ENCODE results near the gene TNFRSF8. TPM values are rescaled to one million over a fixed set of nuclear protein-coding genes. Genes with fewer than 3 reads are reported as not detected.
"Not testable (repeated sequence)": the region's sequence is repeated elsewhere in the genome, so short reads cannot be mapped to it uniquely, and the experiment has no call there.

TNFRSF8 gene
- polyA plus RNA-seq, 1 donor: 0.34 TPM

- no peak for DNase-seq
Measured at GRCh38 chr1:12087797-12088314, 24.8 kb downstream of the TNFRSF8 start.

GRCh38 chr1:12088607-12089006 lies 25.5 kb downstream of the TNFRSF8 start:
- no peak for DNase-seq

GRCh38 chr1:12090326-12090725 lies 27.2 kb downstream of the TNFRSF8 start:
- DNase-seq: no peak

GRCh38 chr1:12091191-12091590 lies 28.1 kb downstream of the TNFRSF8 start:
- no peak for DNase-seq

GRCh38 chr1:12094180-12094579 lies 31.1 kb downstream of the TNFRSF8 start:
- DNase-seq: no peak

GRCh38 chr1:12095452-12096263 lies 32.6 kb downstream of the TNFRSF8 start:
- DNase-seq: no peak

- DNase-seq: no peak
Measured at GRCh38 chr1:12096615-12097014, 33.5 kb downstream of the TNFRSF8 start.

GRCh38 chr1:12097321-12097720 lies 34.2 kb downstream of the TNFRSF8 start:
- DNase-seq: no peak

- no peak for DNase-seq
Measured at GRCh38 chr1:12098786-12099185, 35.7 kb downstream of the TNFRSF8 start.

GRCh38 chr1:12099610-12100009 lies 36.5 kb downstream of the TNFRSF8 start:
- DNase-seq: no peak

- no peak for DNase-seq
Measured at GRCh38 chr1:12100071-12100470, 37.0 kb downstream of the TNFRSF8 start.

- not testable (repeated sequence) for DNase-seq
Measured at GRCh38 chr1:12101120-12101519, 38.0 kb downstream of the TNFRSF8 start.

GRCh38 chr1:12102066-12102465 lies 39.0 kb downstream of the TNFRSF8 start:
- DNase-seq: no peak

- no peak for DNase-seq
Measured at GRCh38 chr1:12104417-12104816, 41.3 kb downstream of the TNFRSF8 start.

GRCh38 chr1:12106153-12106552 lies 43.0 kb downstream of the TNFRSF8 start:
- DNase-seq: no peak

GRCh38 chr1:12106861-12107260 lies 43.8 kb downstream of the TNFRSF8 start:
- DNase-seq: not testable (repeated sequence)

GRCh38 chr1:12107718-12108117 lies 44.6 kb downstream of the TNFRSF8 start:
- DNase-seq: no peak

GRCh38 chr1:12109901-12110300 lies 46.8 kb downstream of the TNFRSF8 start:
- DNase-seq: no peak

- DNase-seq: no peak
Measured at GRCh38 chr1:12111741-12112140, 48.6 kb downstream of the TNFRSF8 start.

GRCh38 chr1:12112711-12113161 lies 49.6 kb downstream of the TNFRSF8 start:
- no peak for DNase-seq

- DNase-seq: no peak
Measured at GRCh38 chr1:12113433-12114339, 50.6 kb downstream of the TNFRSF8 start.

GRCh38 chr1:12114340-12114683 lies 51.2 kb downstream of the TNFRSF8 start:
- no peak for DNase-seq

- no peak for DNase-seq
Measured at GRCh38 chr1:12114916-12115315, 51.8 kb downstream of the TNFRSF8 start.
